ENCODE measurements around the gene BMP7.
"Not testable (repeated sequence)": the region's sequence is repeated elsewhere in the genome, so short reads cannot be mapped to it uniquely, and the experiment has no call there.

The BMP7 gene

GRCh38 chr20:57210054-57210910, 56.2 kb downstream of the BMP7 start:
- no peak for DNase-seq

DNA sequence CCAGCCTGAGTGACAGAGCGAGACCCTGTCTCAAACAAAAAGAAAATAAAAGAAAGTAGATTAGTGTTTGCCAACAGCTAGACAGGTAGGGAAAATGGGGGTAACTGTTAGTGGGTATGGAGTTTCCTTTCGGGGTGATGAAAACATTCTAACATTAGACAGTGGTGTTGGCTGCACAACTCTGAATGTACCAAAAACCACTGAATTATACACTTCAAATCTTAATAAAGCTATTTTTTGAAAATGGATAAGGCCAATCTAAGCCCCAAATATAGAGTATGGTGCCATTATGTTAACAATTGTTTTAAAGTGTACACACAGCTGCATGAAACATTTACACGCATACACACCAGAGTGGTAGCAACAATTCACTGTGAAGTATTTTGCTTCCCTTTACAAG, 57.0 kb downstream of the BMP7 start:
- DNase-seq: no peak

GRCh38 chr20:57208198-57208597, 58.2 kb downstream of the BMP7 start:
- no peak for DNase-seq

GRCh38 chr20:57207251-57207650, 59.2 kb downstream of the BMP7 start:
- DNase-seq: no peak

- DNase-seq: no peak
Observed at GRCh38 chr20:57205606-57206219, 60.7 kb downstream of the BMP7 start.

GRCh38 chr20:57203986-57204385, 62.5 kb downstream of the BMP7 start:
- DNase-seq: no peak

DNA sequence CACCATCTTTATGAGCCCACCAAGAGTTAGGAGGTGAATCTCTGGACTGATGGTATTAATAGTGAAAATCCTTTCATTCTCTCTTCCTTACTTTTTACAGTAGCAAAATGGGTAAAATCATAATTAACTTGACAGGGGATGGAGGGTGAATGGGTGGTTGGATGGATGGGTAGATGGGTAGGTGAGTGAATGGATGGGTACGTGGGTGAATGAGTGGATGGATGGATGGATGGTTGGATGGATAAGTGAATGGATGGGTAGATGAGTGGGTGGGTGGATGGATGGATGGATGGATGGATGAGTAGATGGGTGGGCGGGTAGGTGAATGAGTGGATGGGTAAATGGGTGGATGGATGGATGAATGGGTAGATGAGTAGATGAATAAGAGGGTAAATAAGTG, 63.2 kb downstream of the BMP7 start:
- no peak for DNase-seq

DNA sequence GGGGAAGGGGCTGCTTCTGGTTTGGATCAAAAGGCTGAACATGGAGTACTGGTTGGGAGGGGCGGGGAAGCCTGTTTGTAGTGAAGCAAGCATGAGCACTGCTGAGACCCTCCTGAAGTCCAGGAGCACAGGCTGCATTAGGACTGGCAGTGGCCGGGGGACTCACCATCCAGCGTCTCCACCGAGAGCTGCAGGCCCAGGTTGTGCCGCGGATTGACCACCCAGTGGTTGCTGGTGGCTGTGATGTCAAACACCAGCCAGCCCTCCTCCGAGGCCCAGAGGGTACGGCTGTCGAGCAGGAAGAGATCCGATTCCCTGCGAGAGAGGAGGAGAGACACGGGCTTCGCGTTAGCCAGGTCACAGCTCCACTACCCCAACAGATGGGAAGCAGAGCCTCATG, 64.1 kb downstream of the BMP7 start:
- no peak for DNase-seq

- DNase-seq: no peak
Observed at GRCh38 chr20:57200882-57201695, 65.4 kb downstream of the BMP7 start.

DNA sequence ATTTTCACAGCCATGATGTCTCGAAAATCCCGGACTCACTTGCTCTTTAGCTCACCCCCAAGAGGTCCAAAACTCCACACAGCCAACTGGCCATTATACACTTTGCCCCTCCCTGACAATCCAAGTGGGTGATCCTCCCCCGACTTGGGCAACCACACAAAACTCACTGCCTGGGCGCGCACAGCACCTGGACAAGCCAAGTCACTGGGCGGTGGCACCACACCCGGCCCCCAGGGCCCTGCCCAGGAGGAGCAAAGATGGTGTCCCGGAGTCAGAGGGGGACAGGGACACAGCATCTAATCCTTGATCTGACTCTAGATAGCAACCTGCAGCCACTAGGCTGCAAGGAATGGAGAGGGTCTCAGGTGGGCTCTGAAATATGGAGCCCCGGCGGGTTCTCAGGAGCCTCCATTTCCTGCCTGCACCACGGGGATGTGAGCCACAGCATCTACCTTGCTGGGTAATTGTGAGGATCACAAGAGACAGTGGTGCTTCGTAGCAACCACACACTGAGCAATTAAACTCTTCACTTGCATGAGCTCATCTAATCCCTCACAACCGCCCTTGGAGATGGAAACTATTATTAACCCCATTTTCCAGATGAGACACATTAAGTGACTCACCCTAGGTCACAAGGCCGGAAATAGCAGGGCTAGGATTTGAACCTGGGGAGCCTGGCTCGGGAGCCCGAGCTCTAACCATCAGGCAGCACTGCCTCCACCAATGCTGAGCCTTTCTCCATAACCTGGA, 66.6 kb downstream of the BMP7 start:
- no peak for DNase-seq

DNA sequence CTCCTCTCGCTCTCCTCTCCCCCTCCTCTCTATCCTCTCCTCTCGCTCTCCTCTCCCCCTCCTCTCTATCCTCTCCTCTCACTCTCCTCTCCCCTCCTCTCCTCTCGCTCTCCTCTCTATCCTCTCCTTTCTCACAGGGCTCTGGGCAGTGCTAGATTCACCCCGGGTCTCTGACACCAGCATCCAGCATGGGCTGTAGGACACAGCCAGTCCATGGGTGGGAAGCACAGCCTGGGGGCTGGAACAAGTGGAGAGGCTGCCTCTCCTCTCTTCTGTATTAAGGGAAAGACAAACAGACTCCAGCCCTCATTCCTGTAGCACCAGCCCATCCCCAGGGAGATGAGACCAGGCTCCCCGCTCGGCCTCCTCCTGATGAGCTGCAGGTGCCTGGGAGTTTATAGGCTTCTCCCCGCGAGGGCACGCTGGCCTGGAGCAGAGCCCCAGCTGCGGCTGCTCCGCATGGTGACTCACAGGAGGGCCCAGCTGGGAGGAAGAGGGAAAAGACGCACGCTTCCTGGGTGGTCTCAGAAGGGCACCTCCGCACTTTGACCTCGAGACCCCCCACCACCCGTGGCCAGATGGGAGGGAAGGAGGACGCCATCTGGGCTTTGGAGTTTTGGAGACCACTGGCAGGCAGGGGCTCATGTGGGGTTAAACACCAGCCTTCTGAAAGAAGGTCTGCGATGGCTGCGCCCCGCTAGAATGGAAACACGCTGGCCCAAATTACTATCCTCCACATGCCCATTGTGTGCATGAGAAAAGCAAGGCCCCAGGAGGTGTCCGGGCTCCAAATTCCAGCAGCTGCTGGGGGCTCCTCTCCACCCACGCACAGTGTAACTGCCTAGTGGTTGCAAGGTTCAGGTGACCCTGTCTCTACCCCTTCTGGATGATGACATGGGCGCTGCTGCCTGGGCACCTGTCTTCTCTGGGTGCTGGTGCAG, 68.0 kb downstream of the BMP7 start:
- DNase-seq: no peak

DNA sequence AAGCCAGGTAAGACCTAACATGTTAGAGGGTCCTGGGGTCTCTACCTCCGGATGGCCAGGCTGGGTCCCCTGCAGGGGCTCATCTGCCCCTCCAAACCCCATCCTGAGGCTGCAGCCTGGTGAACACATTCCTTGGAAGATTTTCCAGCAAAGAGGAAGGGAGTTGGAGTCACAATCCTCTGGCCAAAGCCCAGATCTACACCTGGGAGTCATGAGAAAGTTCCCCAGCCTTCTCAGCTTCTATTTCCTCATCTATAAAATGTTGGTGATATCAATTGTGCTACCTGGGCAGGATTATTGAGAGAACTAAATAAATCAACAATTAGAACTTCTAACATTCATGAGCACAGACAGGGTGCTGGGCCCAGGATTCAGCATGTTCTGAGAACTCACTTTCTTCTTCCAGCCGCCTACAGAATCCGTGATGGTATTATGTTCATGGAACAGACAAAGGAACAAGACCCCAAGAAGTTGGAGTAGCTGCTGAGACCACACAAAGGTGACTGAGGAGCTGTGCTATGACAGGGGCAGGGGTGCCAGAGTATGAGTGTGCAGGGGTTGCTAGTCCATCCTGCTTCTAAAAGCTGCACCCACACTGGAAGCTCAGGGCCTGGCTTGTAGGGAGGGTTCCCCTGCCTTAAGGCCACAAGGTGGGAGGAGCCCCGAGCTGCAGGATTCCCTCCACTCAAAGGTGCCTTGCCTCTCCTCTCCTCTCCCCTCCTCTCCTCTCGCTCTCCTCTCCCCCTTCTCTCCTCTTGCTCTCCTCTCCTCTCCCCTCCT, 68.9 kb downstream of the BMP7 start:
- no peak for DNase-seq

DNA sequence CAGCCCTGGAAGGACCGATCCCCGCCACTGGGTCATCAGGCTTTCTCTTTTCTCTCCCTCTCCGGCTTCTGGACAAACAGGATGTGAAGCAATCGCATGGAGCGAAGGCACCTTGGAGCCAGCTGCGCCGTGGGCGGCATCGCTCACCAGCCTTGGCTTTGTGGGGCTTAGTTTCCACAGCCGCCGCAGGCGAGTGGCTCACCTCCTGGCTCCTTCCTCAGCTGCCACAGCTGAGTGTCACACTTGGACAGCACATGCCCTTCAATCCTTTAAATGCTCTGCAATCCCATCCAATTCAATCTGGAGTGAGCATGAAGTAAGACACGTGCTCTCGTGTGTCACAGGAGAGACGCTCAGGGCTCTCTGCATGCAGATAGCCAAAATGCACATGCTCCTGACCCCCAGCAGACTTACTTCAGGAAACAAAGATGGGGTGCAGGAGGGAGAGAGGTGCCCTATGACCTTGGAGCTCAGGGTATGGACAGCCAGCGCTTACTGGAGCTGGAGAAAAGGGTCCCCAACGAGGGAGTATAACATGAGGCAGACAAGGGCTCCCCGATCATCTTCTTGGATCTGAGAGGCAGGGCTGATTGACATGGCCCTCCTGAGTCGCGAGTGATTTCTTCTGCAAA, 70.9 kb downstream of the BMP7 start:
- no peak for DNase-seq

GRCh38 chr20:57195023-57195422, 71.4 kb downstream of the BMP7 start:
- no peak for DNase-seq

GRCh38 chr20:57194154-57194553, 72.3 kb downstream of the BMP7 start:
- no peak for DNase-seq

DNA sequence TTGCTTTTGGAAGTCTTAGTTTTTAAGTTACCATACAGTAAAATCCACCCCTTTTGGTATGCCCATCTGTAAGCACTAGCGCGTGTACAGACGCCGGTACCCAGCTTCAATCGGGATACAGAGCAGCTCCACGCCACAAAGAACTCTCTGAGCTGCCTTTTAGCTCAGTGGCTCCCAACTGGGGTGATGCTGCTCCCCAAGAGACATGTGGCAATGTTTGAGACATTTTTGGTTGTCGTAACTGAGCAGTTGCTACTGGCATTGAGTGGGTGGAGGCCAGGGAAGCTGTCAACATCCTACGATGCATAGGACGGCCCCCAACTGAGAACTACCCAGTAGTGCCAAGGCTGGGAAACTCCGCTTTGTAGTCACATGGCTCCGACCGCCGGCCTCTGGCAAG, 73.3 kb downstream of the BMP7 start:
- no peak for DNase-seq

- no peak for DNase-seq
Observed at GRCh38 chr20:57192311-57192710, 74.1 kb downstream of the BMP7 start.

GRCh38 chr20:57191265-57191638, 75.2 kb downstream of the BMP7 start:
- not testable (repeated sequence) for DNase-seq

DNA sequence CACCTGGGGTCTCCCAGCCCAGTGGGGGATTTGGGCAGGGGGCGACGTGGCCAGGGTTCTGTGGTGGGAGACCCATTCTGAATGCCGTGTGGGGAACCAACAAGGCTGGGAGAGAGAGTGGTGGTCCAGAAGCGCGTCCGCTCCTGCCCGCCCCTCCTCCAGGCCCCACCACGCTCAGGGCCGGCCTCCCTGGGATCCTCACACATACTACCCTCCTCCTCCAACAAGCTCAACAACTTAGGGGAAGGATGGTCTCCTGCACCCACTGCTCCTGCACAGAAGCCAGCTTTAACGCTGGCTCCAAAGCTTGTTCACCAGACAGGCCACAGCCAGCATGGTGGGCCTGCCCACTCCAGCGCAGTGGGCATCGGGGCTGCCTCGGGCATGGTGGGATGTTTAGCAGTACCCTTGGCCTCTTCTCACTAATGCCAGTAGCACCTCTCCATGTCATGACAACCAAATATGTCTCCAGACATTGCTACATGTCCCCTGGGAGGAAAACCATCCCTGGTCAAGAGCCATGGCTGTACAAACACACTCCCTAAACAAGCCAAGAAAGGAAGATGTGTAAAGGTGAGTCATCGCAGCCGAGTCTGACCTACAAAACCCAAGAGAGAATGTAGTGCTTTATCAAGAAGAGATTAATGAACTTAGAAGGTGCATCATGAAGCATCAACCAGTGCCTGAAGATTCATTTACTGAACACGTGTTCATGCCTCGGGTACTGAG, 75.7 kb downstream of the BMP7 start:
- DNase-seq: no peak

GRCh38 chr20:57189713-57190112, 76.7 kb downstream of the BMP7 start:
- no peak for DNase-seq

All from activated CD4-positive, alpha-beta T cell treated with anti-CD3 and anti-CD28 coated beads, Interleukin-2, amount 50 U/mL, for 4 hours (primary cell).